ENCODE results near the gene LRMDA.
"Not testable (repeated sequence)": the region's sequence is repeated elsewhere in the genome, so short reads cannot be mapped to it uniquely, and the experiment has no call there.

Gene LRMDA

GRCh38 chr10:75512203-75512933 lies 80.9 kb downstream of the LRMDA start:
- intact Hi-C loops (cut with micrococcal nuclease): no loop called here
- H3K27me3 Mint-ChIP-seq: peaks cover 4% of the 10 kb centered on the region
- H3K36me3 Mint-ChIP-seq (ENCODE audit: low read depth): peaks cover 11% of the 10 kb centered on the region
- H3K9me3 Mint-ChIP-seq: peaks cover 12% of the 10 kb centered on the region
- H3K4me1 Mint-ChIP-seq (ENCODE audit: low read depth): peaks cover 65% of the 10 kb centered on the region
- no peak overlapping the region for H3K4me3 Mint-ChIP-seq
- no peak overlapping the region for H3K27ac Mint-ChIP-seq

DNA sequence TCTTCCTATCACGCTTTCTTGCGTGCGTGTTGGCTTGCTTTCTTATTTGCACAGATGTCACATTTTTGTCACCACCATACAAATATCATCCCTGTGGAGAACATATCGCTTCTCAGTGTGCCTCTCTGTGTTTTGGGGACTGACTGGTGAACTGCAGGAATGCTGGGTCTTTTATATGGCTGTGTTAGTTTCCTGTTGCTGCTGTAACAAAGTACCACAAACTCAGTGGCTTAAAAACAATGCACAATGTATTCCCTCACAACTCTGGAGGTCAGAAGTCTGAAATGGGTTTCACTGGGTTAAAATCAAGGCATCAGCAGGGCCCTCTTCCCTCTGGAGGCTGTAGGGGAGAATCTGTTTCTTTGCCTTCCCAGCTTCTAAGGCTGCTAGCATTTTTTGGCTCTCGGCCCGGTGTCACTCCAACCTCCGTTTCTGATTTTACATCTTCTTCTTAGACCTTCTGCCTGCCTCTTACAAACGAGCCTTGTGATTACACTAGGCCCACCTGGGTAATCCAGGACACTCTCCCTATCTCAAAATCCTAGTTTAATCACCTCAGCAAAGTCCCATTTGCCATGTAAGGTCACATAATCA lies 82.0 kb downstream of the LRMDA start:
- H3K27me3 Mint-ChIP-seq: peaks cover 4% of the 10 kb centered on the region
- H3K36me3 Mint-ChIP-seq (ENCODE audit: low read depth): peaks cover 11% of the 10 kb centered on the region
- peaks cover 12% of the 10 kb centered on the region for H3K9me3 Mint-ChIP-seq
- intact Hi-C loops (cut with micrococcal nuclease): no loop called here
- H3K27ac Mint-ChIP-seq: no peak overlapping the region
- peaks cover 73% of the 10 kb centered on the region for H3K4me1 Mint-ChIP-seq (ENCODE audit: low read depth)
- H3K4me3 Mint-ChIP-seq: no peak overlapping the region

- peaks cover 12% of the 10 kb centered on the region for H3K9me3 Mint-ChIP-seq
- peaks cover 11% of the 10 kb centered on the region for H3K36me3 Mint-ChIP-seq (ENCODE audit: low read depth)
- no peak overlapping the region for H3K4me3 Mint-ChIP-seq
- intact Hi-C loops (cut with micrococcal nuclease): no loop called here
- peaks cover 6% of the 10 kb centered on the region for H3K27me3 Mint-ChIP-seq
- peaks cover 81% of the 10 kb centered on the region for H3K4me1 Mint-ChIP-seq (ENCODE audit: low read depth)
- H3K27ac Mint-ChIP-seq: no peak overlapping the region
Observed at GRCh38 chr10:75514830-75515229, 83.4 kb downstream of the LRMDA start.

- peaks cover 12% of the 10 kb centered on the region for H3K9me3 Mint-ChIP-seq
Observed at GRCh38 chr10:75516154-75516553, 84.7 kb downstream of the LRMDA start.

GRCh38 chr10:75519213-75519612 lies 87.8 kb downstream of the LRMDA start:
- H3K36me3 Mint-ChIP-seq (ENCODE audit: low read depth): peaks cover 18% of the 10 kb centered on the region
- H3K9me3 Mint-ChIP-seq; H3K27me3 Mint-ChIP-seq; H3K27ac Mint-ChIP-seq; H3K4me3 Mint-ChIP-seq; intact Hi-C loops (cut with micrococcal nuclease): not testable (repeated sequence)
- H3K4me1 Mint-ChIP-seq (ENCODE audit: low read depth): peaks cover 64% of the 10 kb centered on the region

More at GRCh38 chr10:75516154-75516553, 84.7 kb downstream of the LRMDA start:
- H3K27me3 Mint-ChIP-seq; intact Hi-C loops (cut with micrococcal nuclease); H3K27ac Mint-ChIP-seq; H3K4me3 Mint-ChIP-seq: not testable (repeated sequence)
- H3K36me3 Mint-ChIP-seq (ENCODE audit: low read depth): peaks cover 21% of the 10 kb centered on the region
- peaks cover 69% of the 10 kb centered on the region for H3K4me1 Mint-ChIP-seq (ENCODE audit: low read depth)

GRCh38 chr10:75521194-75521829 lies 89.9 kb downstream of the LRMDA start:
- H3K27ac Mint-ChIP-seq, H3K4me3 Mint-ChIP-seq, H3K27me3 Mint-ChIP-seq, H3K9me3 Mint-ChIP-seq: not testable (repeated sequence)
- peaks cover 10% of the 10 kb centered on the region for H3K36me3 Mint-ChIP-seq (ENCODE audit: low read depth)
- intact Hi-C loops (cut with micrococcal nuclease): loop anchor here (10.0 kb wide), 1 partner anchor 117 kb away; the partner anchor contains the start of gene ZNF503
- peaks cover 57% of the 10 kb centered on the region for H3K4me1 Mint-ChIP-seq (ENCODE audit: low read depth)

DNA sequence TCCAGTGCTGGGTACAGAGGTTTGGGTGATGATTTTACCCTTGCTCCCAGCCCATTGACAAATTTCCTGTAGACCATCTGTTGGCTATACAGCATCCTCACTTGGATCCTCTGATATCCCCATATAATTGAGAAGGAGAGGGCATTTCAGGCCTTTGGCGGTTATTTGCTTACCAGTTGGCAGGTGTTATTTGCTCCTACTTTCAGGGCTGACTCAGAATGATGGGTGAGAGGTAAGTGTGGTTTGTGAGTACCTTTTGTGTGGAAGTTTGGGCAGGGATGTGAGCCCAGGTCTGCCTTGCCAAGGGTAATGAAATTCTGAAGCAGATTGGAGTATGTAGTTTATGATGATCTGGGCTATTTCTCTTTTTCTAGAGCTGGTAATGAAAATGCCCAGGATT lies 93.6 kb downstream of the LRMDA start:
- Mint-ChIP-seq H3K36me3 (ENCODE audit: low read depth) (peaks cover 20% of the 10 kb centered on the region), H3K4me3 (no peak overlapping the region), H3K27ac (no peak overlapping the region), H3K27me3 (no peaks in the 10 kb centered on the region), H3K4me1 (ENCODE audit: low read depth) (peaks cover 50% of the 10 kb centered on the region), H3K9me3 (no peaks in the 10 kb centered on the region)
- intact Hi-C loops (cut with micrococcal nuclease): loop anchor here (10.0 kb wide), 1 partner anchor 120 kb away; the partner anchor contains the start of gene ZNF503

DNA sequence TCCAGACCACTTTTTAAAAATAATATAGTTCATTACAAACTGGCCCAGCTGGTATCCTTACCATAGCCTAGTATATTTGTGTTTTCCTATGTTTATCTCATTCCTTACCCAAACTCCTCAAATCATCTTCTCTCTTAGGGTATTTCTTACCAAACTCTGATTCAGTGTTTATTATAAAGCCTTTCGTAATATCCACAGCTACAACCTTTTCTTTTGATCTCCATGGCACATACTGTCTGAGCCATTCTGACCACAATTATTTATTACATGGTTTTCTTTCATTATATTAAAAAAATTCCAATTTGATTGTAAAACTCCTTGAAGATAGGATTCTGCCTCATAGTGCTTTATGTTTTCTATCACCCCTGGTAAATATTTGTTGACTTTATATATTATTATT lies 94.2 kb downstream of the LRMDA start:
- no peaks in the 10 kb centered on the region for H3K27me3 Mint-ChIP-seq

GRCh38 chr10:75527542-75527941 lies 96.1 kb downstream of the LRMDA start:
- Mint-ChIP-seq H3K27ac (no peak overlapping the region), H3K4me3 (no peak overlapping the region), H3K4me1 (ENCODE audit: low read depth) (peaks cover 67% of the 10 kb centered on the region), H3K27me3 (no peaks in the 10 kb centered on the region), H3K36me3 (ENCODE audit: low read depth) (peaks cover 12% of the 10 kb centered on the region), H3K9me3 (no peaks in the 10 kb centered on the region)
- intact Hi-C loops (cut with micrococcal nuclease): loop anchor here (10.0 kb wide), 1 partner anchor 123 kb away; the partner anchor contains the start of gene ZNF503

More for the DNA sequence above, 94.2 kb downstream of the LRMDA start:
- Mint-ChIP-seq H3K27ac (no peak overlapping the region), H3K36me3 (ENCODE audit: low read depth) (peaks cover 14% of the 10 kb centered on the region), H3K4me3 (no peak overlapping the region), H3K9me3 (no peaks in the 10 kb centered on the region), H3K4me1 (ENCODE audit: low read depth) (peaks cover 55% of the 10 kb centered on the region)
- intact Hi-C loops (cut with micrococcal nuclease): loop anchor here (10.0 kb wide), 1 partner anchor 121 kb away; the partner anchor contains the start of gene ZNF503

DNA sequence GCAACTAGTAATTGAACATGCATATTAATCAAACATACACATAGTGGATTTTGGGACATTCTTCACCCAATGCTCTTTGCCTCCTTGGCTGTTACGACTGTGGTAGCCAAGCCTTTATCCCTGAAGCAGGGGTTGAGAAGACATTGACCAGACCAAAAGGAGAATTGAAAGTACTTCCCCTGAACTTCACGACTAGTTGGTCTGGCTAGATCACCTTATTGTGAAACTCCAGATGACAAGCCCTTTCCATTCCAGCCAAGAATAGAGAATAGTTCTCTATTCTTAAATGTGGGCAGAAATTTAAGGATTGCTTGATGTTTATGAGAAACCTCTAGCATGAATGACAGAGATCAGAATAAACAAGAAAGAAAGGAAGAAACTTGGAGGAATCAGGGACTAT lies 97.0 kb downstream of the LRMDA start:
- H3K4me1 Mint-ChIP-seq (ENCODE audit: low read depth): peaks cover 63% of the 10 kb centered on the region
- intact Hi-C loops (cut with micrococcal nuclease): loop anchor here (10.0 kb wide), 1 partner anchor 124 kb away; the partner anchor contains the start of gene ZNF503
- H3K4me3 Mint-ChIP-seq: no peak overlapping the region
- peaks cover 12% of the 10 kb centered on the region for H3K36me3 Mint-ChIP-seq (ENCODE audit: low read depth)
- peak overlapping the region; percentile 56 for H3K27ac Mint-ChIP-seq
- no peaks in the 10 kb centered on the region for H3K9me3 Mint-ChIP-seq
- no peaks in the 10 kb centered on the region for H3K27me3 Mint-ChIP-seq

- intact Hi-C loops (cut with micrococcal nuclease): no loop called here
- Mint-ChIP-seq H3K27ac (no peak overlapping the region), H3K27me3 (no peaks in the 10 kb centered on the region)
Observed at GRCh38 chr10:75530299-75530698, 98.9 kb downstream of the LRMDA start.

DNA sequence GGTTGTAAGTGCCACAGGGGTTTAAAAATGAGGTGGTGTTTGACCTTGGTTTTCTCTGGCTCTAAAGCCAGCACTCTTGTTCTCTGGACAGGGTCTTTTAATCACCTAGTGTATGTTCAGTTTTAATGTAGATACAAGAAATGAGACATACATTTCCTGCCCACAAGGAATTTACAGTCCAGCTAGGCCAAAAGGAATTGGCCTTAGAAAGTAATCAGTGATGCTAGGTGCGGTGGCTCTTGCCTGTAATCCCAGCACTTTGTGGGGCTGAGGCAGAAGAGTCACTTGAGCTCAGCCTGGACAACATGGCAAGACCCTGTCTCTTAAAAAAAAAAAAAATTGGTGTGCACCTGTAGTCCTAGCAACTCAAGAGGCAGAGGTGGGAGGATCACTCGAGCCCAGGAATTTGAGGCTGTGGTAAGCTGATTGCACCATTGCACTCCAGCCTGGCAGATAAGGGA lies 100.2 kb downstream of the LRMDA start:
- Mint-ChIP-seq H3K27ac (no peak overlapping the region), H3K4me1 (ENCODE audit: low read depth) (peaks cover 57% of the 10 kb centered on the region), H3K27me3 (no peaks in the 10 kb centered on the region), H3K4me3 (no peak overlapping the region), H3K36me3 (ENCODE audit: low read depth) (peaks cover 25% of the 10 kb centered on the region), H3K9me3 (no peaks in the 10 kb centered on the region)
- intact Hi-C loops (cut with micrococcal nuclease): no loop called here

More at GRCh38 chr10:75530299-75530698, 98.9 kb downstream of the LRMDA start:
- Mint-ChIP-seq H3K9me3 (no peaks in the 10 kb centered on the region), H3K36me3 (ENCODE audit: low read depth) (peaks cover 14% of the 10 kb centered on the region), H3K4me1 (ENCODE audit: low read depth) (peaks cover 51% of the 10 kb centered on the region), H3K4me3 (no peak overlapping the region)

- H3K4me3 Mint-ChIP-seq: no peak overlapping the region
- H3K27me3 Mint-ChIP-seq: no peaks in the 10 kb centered on the region
- no peak overlapping the region for H3K27ac Mint-ChIP-seq
- peaks cover 57% of the 10 kb centered on the region for H3K4me1 Mint-ChIP-seq (ENCODE audit: low read depth)
- intact Hi-C loops (cut with micrococcal nuclease): no loop called here
- H3K9me3 Mint-ChIP-seq: no peaks in the 10 kb centered on the region
- H3K36me3 Mint-ChIP-seq (ENCODE audit: low read depth): peaks cover 25% of the 10 kb centered on the region
Observed at GRCh38 chr10:75532253-75532924, 101.0 kb downstream of the LRMDA start.

All from dendritic cell treated with granulocyte-macrophage colony-stimulating factor and Interleukin-4, amounts not matched to agents 40 ng/mL and 50 ng/mL, for 4 days (primary cell).